ENCODE measurements around the gene NEK4.

Gene NEK4

DNA sequence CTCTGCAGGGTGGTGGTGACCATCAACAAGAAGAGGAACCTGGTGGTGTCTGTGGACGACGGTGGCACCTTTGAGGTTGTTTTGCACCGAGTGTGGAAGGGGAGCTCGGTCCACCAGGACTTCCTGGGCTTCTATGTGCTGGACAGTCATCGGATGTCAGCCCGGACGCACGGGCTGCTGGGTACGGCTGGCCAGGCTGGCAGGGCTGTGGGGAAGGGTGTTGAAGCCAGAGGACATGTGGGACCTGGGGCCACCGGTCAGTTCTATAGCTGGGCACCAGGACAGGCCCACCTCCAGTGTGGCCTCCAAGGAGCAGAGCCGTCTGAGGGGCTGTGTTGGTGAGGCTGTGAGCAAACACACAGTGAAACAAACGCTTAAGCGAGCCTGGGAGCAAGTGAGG is 20.0 kb upstream of the NEK4 start:
- Mint-ChIP-seq H3K4me3 (no peak overlapping the region), H3K27ac (ENCODE audit: low read depth) (no peak overlapping the region), H3K9me3 (no peaks in the 10 kb centered on the region), H3K4me1 (no peaks in the 10 kb centered on the region), H3K36me3 (ENCODE audit: insufficient read depth) (no peaks in the 10 kb centered on the region), H3K27me3 (no peaks in the 10 kb centered on the region)
- DNase-seq (ENCODE audit: low spot score in 2 of 2) (no peak), ATAC-seq (replicated peaks; ENCODE audit: extremely low read depth, poor library complexity, severe bottlenecking) (no peak)

- Mint-ChIP-seq H3K27ac (ENCODE audit: low read depth) (no peak overlapping the region), H3K9me3 (no peaks in the 10 kb centered on the region), H3K36me3 (ENCODE audit: insufficient read depth) (no peaks in the 10 kb centered on the region), H3K27me3 (no peaks in the 10 kb centered on the region), H3K4me1 (no peaks in the 10 kb centered on the region), H3K4me3 (no peak overlapping the region)
- ATAC-seq (replicated peaks; ENCODE audit: extremely low read depth, poor library complexity, severe bottlenecking) (no peak), DNase-seq (ENCODE audit: low spot score in 2 of 2) (no peak)
Measured at GRCh38 chr3:52790337-52790736, 19.6 kb upstream of the NEK4 start.

DNA sequence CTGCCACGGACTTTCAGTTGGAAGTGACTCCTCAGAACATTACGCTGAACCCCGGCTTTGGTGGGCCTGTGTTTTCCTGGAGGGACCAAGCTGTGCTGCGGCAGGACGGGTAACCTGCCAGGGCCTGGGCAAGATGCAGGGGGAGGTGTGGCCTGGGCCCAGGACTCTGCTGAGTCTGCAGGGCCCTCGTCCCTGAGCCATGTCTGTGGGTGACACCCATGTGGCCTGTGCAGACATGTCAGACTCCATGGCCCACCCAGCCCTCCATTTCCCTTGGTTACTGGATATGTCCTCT is 19.0 kb upstream of the NEK4 start:
- H3K9me3 Mint-ChIP-seq, result no peaks in the 10 kb centered on the region
- H3K27me3 Mint-ChIP-seq, result no peaks in the 10 kb centered on the region
- H3K4me3 Mint-ChIP-seq, result no peak overlapping the region
- DNase-seq (ENCODE audit: low spot score in 2 of 2), result no peak
- no peaks in the 10 kb centered on the region for H3K4me1 Mint-ChIP-seq
- ATAC-seq (replicated peaks; ENCODE audit: extremely low read depth, poor library complexity, severe bottlenecking), result no peak
- no peak overlapping the region for H3K27ac Mint-ChIP-seq (ENCODE audit: low read depth)
- no peaks in the 10 kb centered on the region for H3K36me3 Mint-ChIP-seq (ENCODE audit: insufficient read depth)

GRCh38 chr3:52788890-52789745 is 18.4 kb upstream of the NEK4 start:
- no peak for DNase-seq (ENCODE audit: low spot score in 2 of 2)
- no peaks in the 10 kb centered on the region for H3K27me3 Mint-ChIP-seq
- no peak overlapping the region for H3K27ac Mint-ChIP-seq (ENCODE audit: low read depth)
- H3K4me1 Mint-ChIP-seq, result no peaks in the 10 kb centered on the region
- no peak overlapping the region for H3K4me3 Mint-ChIP-seq
- no peak for ATAC-seq (replicated peaks; ENCODE audit: extremely low read depth, poor library complexity, severe bottlenecking)
- no peaks in the 10 kb centered on the region for H3K36me3 Mint-ChIP-seq (ENCODE audit: insufficient read depth)
- no peaks in the 10 kb centered on the region for H3K9me3 Mint-ChIP-seq

- H3K27ac Mint-ChIP-seq (ENCODE audit: low read depth), result no peak overlapping the region
- H3K27me3 Mint-ChIP-seq, result peaks cover 1% of the 10 kb centered on the region
- H3K4me1 Mint-ChIP-seq, result no peaks in the 10 kb centered on the region
- H3K4me3 Mint-ChIP-seq, result no peak overlapping the region
- DNase-seq (ENCODE audit: low spot score in 2 of 2) (no peak), ATAC-seq (replicated peaks; ENCODE audit: extremely low read depth, poor library complexity, severe bottlenecking) (no peak)
- H3K36me3 Mint-ChIP-seq (ENCODE audit: insufficient read depth), result no peaks in the 10 kb centered on the region
- no peaks in the 10 kb centered on the region for H3K9me3 Mint-ChIP-seq
Measured at GRCh38 chr3:52787672-52788625, 17.2 kb upstream of the NEK4 start.

GRCh38 chr3:52787246-52787645 is 16.5 kb upstream of the NEK4 start:
- no peaks in the 10 kb centered on the region for H3K4me1 Mint-ChIP-seq
- peaks cover 8% of the 10 kb centered on the region for H3K27me3 Mint-ChIP-seq
- no peak overlapping the region for H3K4me3 Mint-ChIP-seq
- DNase-seq (ENCODE audit: low spot score in 2 of 2) (no peak), ATAC-seq (replicated peaks; ENCODE audit: extremely low read depth, poor library complexity, severe bottlenecking) (no peak)
- no peak overlapping the region for H3K27ac Mint-ChIP-seq (ENCODE audit: low read depth)
- no peaks in the 10 kb centered on the region for H3K36me3 Mint-ChIP-seq (ENCODE audit: insufficient read depth)
- no peaks in the 10 kb centered on the region for H3K9me3 Mint-ChIP-seq

DNA sequence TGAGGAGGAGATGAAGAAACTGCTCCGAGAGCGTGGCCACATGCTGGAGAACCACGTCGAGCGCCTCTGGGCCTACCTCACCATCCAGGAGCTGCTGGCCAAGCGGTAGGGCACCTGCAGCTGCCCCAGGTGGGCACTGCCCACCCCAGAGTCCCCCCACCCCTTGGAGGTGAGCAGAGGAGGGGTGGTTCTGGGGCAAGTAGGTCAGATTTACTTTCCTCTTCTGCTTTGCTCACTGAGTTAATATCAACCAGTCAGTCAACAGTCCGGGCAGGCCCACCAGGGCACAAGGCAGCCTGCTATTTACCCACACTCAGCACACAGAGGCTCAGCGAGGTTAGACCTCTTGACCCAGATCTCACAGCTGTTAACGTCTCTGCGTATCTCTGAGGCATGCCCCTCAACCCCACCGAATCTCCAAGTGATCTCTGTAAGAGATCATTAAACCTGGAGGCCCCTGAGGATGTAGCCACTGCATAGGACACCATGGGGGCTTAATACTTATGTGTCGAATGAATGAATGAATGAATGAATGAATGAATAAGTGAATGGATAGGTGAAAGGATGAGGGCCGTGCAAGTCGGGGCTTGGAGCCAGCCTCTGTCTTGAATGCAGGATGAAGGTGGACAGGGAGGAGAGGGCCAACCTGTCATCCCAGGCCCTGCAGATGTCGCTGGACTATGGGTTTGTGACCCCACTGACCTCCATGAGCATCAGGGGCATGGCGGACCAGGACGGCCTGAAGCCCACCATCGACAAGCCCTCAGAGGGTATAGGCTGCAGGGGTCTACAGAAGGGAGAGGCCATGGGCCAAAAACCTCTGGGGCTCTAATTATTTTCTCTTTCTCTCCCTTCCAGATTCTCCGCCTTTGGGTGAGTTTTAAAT is 15.8 kb upstream of the NEK4 start:
- DNase-seq (ENCODE audit: low spot score in 2 of 2), result no peak
- Mint-ChIP-seq H3K9me3 (no peaks in the 10 kb centered on the region), H3K36me3 (ENCODE audit: insufficient read depth) (no peaks in the 10 kb centered on the region), H3K4me1 (peaks cover 4% of the 10 kb centered on the region), H3K27ac (ENCODE audit: low read depth) (no peak overlapping the region), H3K27me3 (peaks cover 11% of the 10 kb centered on the region), H3K4me3 (no peak overlapping the region)
- no peak for ATAC-seq (replicated peaks; ENCODE audit: extremely low read depth, poor library complexity, severe bottlenecking)

DNA sequence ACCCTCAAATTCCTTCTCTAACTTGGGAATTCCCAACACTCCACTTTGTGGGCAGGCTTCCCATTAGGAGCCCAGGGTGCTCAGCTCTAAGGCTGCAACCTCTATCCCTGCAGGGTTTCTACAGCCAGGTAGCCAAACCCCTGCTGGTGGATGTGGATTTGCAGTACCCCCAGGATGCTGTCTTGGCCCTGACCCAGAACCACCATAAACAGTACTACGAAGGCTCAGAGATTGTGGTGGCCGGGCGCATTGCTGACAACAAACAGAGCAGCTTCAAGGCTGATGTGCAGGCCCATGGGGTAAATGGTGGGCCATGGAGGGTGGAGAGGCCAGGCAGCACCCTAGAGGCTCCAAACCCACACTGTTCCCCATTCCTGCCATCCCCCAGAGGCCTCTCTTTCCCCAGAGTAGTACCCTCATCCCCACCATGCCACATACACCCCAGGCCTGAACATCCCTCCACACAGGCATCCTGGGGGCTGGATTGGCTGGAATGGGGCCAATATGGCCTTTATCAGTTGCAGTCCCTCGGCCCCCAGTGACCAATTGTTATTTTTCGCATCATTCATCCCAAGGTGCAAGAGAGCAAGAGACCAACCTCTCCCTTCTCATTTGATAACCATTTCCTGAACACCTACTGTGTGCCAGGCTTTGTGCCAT is 14.3 kb upstream of the NEK4 start:
- H3K4me3 Mint-ChIP-seq, result no peak overlapping the region
- no peak for DNase-seq (ENCODE audit: low spot score in 2 of 2)
- H3K36me3 Mint-ChIP-seq (ENCODE audit: insufficient read depth), result no peaks in the 10 kb centered on the region
- peaks cover 5% of the 10 kb centered on the region for H3K4me1 Mint-ChIP-seq
- peaks cover 11% of the 10 kb centered on the region for H3K27me3 Mint-ChIP-seq
- H3K27ac Mint-ChIP-seq (ENCODE audit: low read depth), result no peak overlapping the region
- no peak for ATAC-seq (replicated peaks; ENCODE audit: extremely low read depth, poor library complexity, severe bottlenecking)
- no peaks in the 10 kb centered on the region for H3K9me3 Mint-ChIP-seq

DNA sequence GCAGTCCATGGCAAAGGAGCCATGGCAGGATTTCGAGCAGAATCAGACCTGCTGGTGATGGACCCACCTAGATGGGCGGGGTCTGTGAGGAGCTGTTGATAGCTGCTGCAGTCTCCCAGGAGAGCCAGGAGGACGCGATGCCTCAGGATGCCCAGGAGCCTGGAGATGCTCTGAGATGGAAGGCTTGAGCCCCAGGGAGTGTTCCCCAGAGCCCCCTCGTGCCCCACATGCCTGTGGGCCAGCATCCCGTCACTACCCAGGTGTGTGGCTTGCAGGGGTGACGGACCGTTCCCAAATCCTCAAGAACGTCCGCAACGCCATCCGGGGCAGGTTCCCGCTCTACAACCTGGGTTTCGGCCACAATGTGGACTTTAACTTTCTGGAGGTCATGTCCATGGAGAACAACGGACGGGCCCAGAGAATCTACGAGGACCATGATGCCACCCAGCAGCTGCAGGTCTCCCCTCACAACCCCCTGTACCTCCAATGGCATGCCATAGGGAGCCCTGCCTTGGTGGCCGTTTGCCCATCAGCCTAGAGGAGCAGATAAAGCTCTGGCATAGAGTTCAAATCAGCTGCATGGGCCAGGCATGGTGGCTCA is 13.4 kb upstream of the NEK4 start:
- ATAC-seq (replicated peaks; ENCODE audit: extremely low read depth, poor library complexity, severe bottlenecking) (no peak), DNase-seq (ENCODE audit: low spot score in 2 of 2) (no peak)
- H3K27ac Mint-ChIP-seq (ENCODE audit: low read depth), result no peak overlapping the region
- no peaks in the 10 kb centered on the region for H3K9me3 Mint-ChIP-seq
- no peak overlapping the region for H3K4me3 Mint-ChIP-seq
- H3K4me1 Mint-ChIP-seq, result peaks cover 5% of the 10 kb centered on the region
- no peaks in the 10 kb centered on the region for H3K36me3 Mint-ChIP-seq (ENCODE audit: insufficient read depth)
- peaks cover 11% of the 10 kb centered on the region for H3K27me3 Mint-ChIP-seq

DNA sequence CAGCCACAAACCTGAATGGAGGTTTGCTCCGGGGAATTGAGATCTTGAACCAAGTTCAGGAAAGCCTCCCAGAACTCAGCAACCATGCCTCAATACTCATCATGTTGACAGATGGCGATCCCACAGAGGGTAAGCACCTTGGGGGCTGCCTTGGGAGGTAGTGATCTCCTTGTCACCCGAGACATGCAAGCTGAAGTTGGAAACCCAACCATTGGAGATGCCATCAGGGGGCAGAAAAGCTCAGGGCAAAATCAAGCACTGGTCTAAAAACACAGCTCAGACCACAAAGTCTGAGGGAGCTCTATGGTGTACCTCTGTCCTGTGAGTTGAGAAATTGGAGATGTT is 12.4 kb upstream of the NEK4 start:
- no peaks in the 10 kb centered on the region for H3K9me3 Mint-ChIP-seq
- H3K4me1 Mint-ChIP-seq, result peaks cover 5% of the 10 kb centered on the region
- no peak overlapping the region for H3K4me3 Mint-ChIP-seq
- H3K27me3 Mint-ChIP-seq, result peaks cover 17% of the 10 kb centered on the region
- no peak for DNase-seq (ENCODE audit: low spot score in 2 of 2)
- ATAC-seq (replicated peaks; ENCODE audit: extremely low read depth, poor library complexity, severe bottlenecking), result no peak
- no peaks in the 10 kb centered on the region for H3K36me3 Mint-ChIP-seq (ENCODE audit: insufficient read depth)
- no peak overlapping the region for H3K27ac Mint-ChIP-seq (ENCODE audit: low read depth)

DNA sequence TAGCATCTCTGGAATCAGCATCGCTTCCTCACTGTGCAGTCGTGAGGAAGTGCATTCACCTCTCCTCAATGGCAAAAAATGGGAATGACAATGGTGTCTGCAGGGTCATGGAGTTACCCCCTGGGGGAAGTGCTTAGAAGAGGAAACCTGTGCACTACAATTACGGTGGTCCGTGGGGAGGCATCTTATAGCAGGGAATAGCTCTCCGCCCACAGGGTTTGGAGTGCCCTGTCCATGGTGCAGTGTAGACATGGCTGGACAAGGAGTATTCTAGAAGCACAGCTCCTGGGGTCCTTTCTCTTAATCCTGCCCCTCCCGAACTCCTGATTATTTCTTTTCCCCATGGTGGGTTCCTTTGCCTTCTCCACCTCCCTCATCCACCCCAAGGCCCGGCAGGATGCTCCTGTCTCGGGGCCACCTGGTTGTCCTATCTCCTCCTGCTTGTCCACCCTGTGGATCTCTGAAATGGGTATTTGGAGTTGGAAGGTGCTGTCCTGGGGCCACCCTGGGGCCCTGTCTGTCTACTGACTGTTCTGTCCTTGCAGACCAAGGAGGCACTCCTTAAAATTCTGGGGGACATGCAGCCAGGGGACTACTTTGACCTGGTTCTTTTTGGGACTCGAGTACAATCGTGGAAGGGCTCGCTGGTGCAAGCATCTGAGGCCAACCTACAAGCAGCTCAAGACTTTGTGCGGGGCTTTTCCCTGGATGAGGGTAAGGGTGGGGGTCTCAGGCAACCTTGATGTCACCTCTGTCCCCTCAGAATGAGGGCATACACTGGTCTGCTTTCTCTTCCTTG is 11.9 kb upstream of the NEK4 start:
- Mint-ChIP-seq H3K36me3 (ENCODE audit: insufficient read depth) (no peaks in the 10 kb centered on the region), H3K9me3 (no peaks in the 10 kb centered on the region), H3K4me3 (no peak overlapping the region), H3K27ac (ENCODE audit: low read depth) (no peak overlapping the region), H3K27me3 (peaks cover 18% of the 10 kb centered on the region), H3K4me1 (peaks cover 5% of the 10 kb centered on the region)
- DNase-seq (ENCODE audit: low spot score in 2 of 2) (no peak), ATAC-seq (replicated peaks; ENCODE audit: extremely low read depth, poor library complexity, severe bottlenecking) (no peak)
